ENCODE measurements around the gene PLSCR4.
A peak's percentile ranks its signal among the peaks of the same experiment; 100 is the strongest.
"Not testable (repeated sequence)": the region's sequence is repeated elsewhere in the genome, so short reads cannot be mapped to it uniquely, and the experiment has no call there.

The PLSCR4 gene

GRCh38 chr3:146250449-146251382, at the start of gene PLSCR4:
TSS of gene PLSCR4 (minus strand) at chr3:146251105. CDS start at chr3:146222071, 29,034 bp downstream.
- peak; percentile 28 for DNase-seq (ENCODE audit: low spot score)

GRCh38 chr3:146293401-146293800, 42.5 kb upstream of the PLSCR4 start:
- DNase-seq (ENCODE audit: low spot score): not testable (repeated sequence)

GRCh38 chr3:146283781-146284445, 33.0 kb upstream of the PLSCR4 start:
- DNase-seq (ENCODE audit: low spot score): no peak

GRCh38 chr3:146280864-146281263, 30.0 kb upstream of the PLSCR4 start:
- no peak for DNase-seq (ENCODE audit: low spot score)

GRCh38 chr3:146279951-146280350, 29.0 kb upstream of the PLSCR4 start:
- no peak for DNase-seq (ENCODE audit: low spot score)

- no peak for DNase-seq (ENCODE audit: low spot score)
Observed at GRCh38 chr3:146279013-146279412, 28.1 kb upstream of the PLSCR4 start.

GRCh38 chr3:146277953-146278631, 27.2 kb upstream of the PLSCR4 start:
- no peak for DNase-seq (ENCODE audit: low spot score)

- no peak for DNase-seq (ENCODE audit: low spot score)
Observed at GRCh38 chr3:146275476-146275875, 24.6 kb upstream of the PLSCR4 start.

- no peak for DNase-seq (ENCODE audit: low spot score)
Observed at GRCh38 chr3:146274833-146275232, 23.9 kb upstream of the PLSCR4 start.

- DNase-seq (ENCODE audit: low spot score): no peak
Observed at GRCh38 chr3:146273721-146274407, 23.0 kb upstream of the PLSCR4 start.

- no peak for DNase-seq (ENCODE audit: low spot score)
Observed at GRCh38 chr3:146271180-146271579, 20.3 kb upstream of the PLSCR4 start.

- DNase-seq (ENCODE audit: low spot score): no peak
Observed at GRCh38 chr3:146269271-146269670, 18.4 kb upstream of the PLSCR4 start.

GRCh38 chr3:146268535-146269219, 17.8 kb upstream of the PLSCR4 start:
- no peak for DNase-seq (ENCODE audit: low spot score)

GRCh38 chr3:146265720-146266119, 14.8 kb upstream of the PLSCR4 start:
- DNase-seq (ENCODE audit: low spot score): no peak

- DNase-seq (ENCODE audit: low spot score): no peak
Observed at GRCh38 chr3:146262371-146263110, 11.6 kb upstream of the PLSCR4 start.

- no peak for DNase-seq (ENCODE audit: low spot score)
Observed at GRCh38 chr3:146259880-146260589, 9.1 kb upstream of the PLSCR4 start.

GRCh38 chr3:146256851-146257486, 6.1 kb upstream of the PLSCR4 start:
- no peak for DNase-seq (ENCODE audit: low spot score)

- not testable (repeated sequence) for DNase-seq (ENCODE audit: low spot score)
Observed at GRCh38 chr3:146252445-146252844, 1.5 kb upstream of the PLSCR4 start.

- no peak for DNase-seq (ENCODE audit: low spot score)
Observed at GRCh38 chr3:146249921-146250320, 984 bp downstream of the PLSCR4 start.
